ENCODE results near the gene ARPP19.
"Not testable (repeated sequence)": the region's sequence is repeated elsewhere in the genome, so short reads cannot be mapped to it uniquely, and the experiment has no call there.

ARPP19 gene

DNA sequence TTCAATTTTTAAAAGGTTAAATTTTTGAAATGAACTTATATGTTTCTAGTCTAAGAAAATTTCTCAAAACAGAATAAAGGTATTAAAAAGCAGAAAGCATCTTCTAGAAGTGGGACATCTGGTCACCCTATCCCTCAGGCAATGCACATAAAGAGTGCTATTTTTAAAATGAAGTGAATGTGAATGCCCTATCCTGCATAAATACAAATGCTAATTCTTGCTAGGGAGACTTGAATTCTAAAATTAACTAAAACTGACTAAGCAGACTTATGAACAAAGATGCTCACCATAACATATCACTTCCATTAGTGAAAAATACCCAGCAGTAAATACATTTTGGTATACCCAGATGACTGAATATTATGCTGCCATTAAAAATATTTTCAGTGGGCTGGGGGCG is 51.8 kb downstream of the ARPP19 start:
- CTCF ChIA-PET = no interaction called here

DNA sequence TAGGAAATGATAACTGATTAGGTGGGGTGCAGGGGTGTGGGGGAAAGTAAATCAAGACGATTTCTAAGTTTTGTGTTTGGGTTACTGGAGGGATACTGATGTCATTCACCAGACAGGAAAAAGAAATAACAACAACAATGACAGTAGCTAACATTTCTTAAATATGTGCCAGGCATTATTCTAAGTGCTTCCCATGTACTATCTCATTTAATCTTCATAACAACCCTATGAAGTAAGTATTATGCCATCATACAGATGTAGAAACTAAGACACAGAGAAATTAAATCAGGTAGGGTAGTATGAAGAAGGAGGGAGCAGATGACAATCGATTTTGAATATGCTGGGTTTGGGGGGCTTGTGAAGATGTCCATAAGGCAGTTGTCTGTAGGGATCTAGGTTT is 53.5 kb downstream of the ARPP19 start:
- no peak for TF ChIP-seq CTCF (conservative IDR thresholded peaks at IDR 0.05; ENCODE audit: low read depth)
- POLR2A ChIA-PET (ENCODE audit: low non-redundant PET) = no interaction called here
- DNase-seq (ENCODE audit: low spot score) = no peak
- H3K27ac ChIP-seq = no peak overlapping the region
- CTCF ChIA-PET = no interaction called here

More for the DNA sequence above, 51.8 kb downstream of the ARPP19 start:
- DNase-seq (ENCODE audit: low spot score) = no peak
- TF ChIP-seq CTCF (conservative IDR thresholded peaks at IDR 0.05; ENCODE audit: low read depth) = no peak
- H3K27ac ChIP-seq = no peak overlapping the region
- POLR2A ChIA-PET (ENCODE audit: low non-redundant PET) = no interaction called here

DNA sequence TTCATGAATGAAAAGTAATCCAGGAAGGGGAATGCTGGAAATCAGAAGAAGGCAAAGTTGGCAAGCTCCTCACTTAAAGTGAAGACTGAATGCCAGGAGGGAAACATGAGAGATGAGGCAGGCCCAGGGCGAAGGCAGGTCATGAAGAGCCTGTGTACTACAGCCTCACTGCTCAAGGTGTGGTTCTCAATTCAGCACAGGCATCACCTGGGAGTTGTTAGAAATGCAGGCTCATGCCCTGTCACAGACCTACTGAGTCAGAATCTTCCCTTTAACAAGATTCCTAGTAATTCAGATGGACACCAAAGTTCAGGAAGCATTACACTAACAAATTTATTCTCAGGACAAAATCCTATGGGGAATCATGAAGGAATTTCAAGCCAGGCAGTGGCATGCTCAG is 54.3 kb downstream of the ARPP19 start:
- no peak for TF ChIP-seq CTCF (conservative IDR thresholded peaks at IDR 0.05; ENCODE audit: low read depth)
- CTCF ChIA-PET = no interaction called here
- H3K27ac ChIP-seq = no peak overlapping the region
- DNase-seq (ENCODE audit: low spot score) = no peak
- POLR2A ChIA-PET (ENCODE audit: low non-redundant PET) = no interaction called here

- CTCF ChIA-PET; H3K27ac ChIP-seq; DNase-seq (ENCODE audit: low spot score): not testable (repeated sequence)
- POLR2A ChIA-PET (ENCODE audit: low non-redundant PET) = interaction anchor here (0.6 kb wide), 1 partner anchor 206 kb away, joined by 3 read pairs; no protein-coding TSS in a partner anchor
These were observed 56.0 kb downstream of the ARPP19 start for GRCh38 chr15:52512869-52513268.

DNA sequence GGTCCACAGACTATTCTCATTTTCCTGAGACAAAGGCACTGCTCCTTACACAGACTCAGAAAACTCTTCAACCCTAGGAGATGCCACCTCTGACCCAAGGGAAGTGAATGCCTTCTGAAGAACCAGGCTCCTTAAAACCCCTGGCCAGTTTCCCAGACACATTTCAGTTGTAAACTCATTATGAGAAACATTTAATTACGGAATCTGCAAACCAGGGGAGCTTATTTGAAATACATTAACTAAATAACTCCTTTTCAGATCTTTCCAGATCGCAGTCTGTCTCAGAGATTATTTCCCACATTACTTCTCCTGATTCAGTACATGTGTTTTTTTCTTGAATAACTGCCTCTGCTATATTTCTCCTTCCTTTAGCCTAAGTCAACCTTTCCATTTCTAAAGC is 57.7 kb downstream of the ARPP19 start:
- no peak for TF ChIP-seq CTCF (conservative IDR thresholded peaks at IDR 0.05; ENCODE audit: low read depth)
- POLR2A ChIA-PET (ENCODE audit: low non-redundant PET) = no interaction called here

DNA sequence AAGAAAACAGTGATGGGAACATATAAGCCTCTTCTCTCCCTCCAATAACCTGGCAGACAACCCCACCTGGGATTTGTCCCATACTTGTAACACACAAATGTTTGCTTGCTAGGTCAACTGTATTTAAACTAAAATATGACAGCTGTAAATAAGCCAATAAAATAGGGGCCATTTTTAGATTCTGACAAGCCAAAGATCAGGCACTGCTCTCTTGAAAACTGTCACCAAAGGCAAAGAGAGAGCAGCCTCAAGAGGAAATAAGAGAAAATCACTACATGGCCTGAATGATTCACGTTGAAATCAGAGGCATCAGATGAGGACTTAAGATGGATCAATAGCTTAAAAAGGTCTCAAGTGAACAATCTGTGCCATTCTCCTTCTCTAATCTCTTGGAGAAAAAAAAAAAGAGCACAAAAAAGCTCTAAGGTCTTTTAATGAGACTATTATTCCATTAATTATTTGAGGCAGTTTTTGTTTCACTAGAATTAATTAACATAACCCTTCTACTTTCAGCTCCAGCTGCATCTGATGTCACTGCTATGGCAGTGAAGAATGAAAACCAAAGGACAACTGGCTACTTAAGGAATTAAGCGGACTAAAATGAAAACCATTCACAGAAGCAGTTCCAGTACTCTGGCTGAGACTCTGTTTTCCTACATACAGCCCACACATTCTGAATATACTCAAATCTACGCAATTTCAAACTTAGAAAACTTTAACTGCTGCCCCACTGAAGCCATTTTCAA is 59.2 kb downstream of the ARPP19 start:
- DNase-seq (ENCODE audit: low spot score) = no peak
- CTCF ChIA-PET = interaction anchor here (0.7 kb wide), 1 partner anchor 9 kb away, joined by 3 read pairs; no protein-coding TSS in a partner anchor
- POLR2A ChIA-PET (ENCODE audit: low non-redundant PET) = no interaction called here
- H3K27ac ChIP-seq = no peak overlapping the region
- TF ChIP-seq CTCF (conservative IDR thresholded peaks at IDR 0.05; ENCODE audit: low read depth) = no peak

More for the DNA sequence above, 57.7 kb downstream of the ARPP19 start:
- CTCF ChIA-PET = interaction anchor here (0.5 to 0.6 kb wide), 2 partner anchors 162 to 212 kb away, joined by 4 read pairs; no protein-coding TSS in a partner anchor
- no peak for DNase-seq (ENCODE audit: low spot score)
- no peak overlapping the region for H3K27ac ChIP-seq

- ChIA-PET CTCF (interaction anchor here (0.7 kb wide), 1 partner anchor 1138 kb away, joined by 4 read pairs; no protein-coding TSS in a partner anchor), POLR2A (ENCODE audit: low non-redundant PET) (no interaction called here)
- no peak overlapping the region for H3K27ac ChIP-seq
- no peak for DNase-seq (ENCODE audit: low spot score)
- TF ChIP-seq CTCF (conservative IDR thresholded peaks at IDR 0.05; ENCODE audit: low read depth) = no peak
These were observed 62.3 kb downstream of the ARPP19 start for GRCh38 chr15:52506549-52506948.
